Measurements from ENCODE around the gene SLC2A4.
"Not testable (repeated sequence)": the region's sequence is repeated elsewhere in the genome, so short reads cannot be mapped to it uniquely, and the experiment has no call there.

The SLC2A4 gene

DNA sequence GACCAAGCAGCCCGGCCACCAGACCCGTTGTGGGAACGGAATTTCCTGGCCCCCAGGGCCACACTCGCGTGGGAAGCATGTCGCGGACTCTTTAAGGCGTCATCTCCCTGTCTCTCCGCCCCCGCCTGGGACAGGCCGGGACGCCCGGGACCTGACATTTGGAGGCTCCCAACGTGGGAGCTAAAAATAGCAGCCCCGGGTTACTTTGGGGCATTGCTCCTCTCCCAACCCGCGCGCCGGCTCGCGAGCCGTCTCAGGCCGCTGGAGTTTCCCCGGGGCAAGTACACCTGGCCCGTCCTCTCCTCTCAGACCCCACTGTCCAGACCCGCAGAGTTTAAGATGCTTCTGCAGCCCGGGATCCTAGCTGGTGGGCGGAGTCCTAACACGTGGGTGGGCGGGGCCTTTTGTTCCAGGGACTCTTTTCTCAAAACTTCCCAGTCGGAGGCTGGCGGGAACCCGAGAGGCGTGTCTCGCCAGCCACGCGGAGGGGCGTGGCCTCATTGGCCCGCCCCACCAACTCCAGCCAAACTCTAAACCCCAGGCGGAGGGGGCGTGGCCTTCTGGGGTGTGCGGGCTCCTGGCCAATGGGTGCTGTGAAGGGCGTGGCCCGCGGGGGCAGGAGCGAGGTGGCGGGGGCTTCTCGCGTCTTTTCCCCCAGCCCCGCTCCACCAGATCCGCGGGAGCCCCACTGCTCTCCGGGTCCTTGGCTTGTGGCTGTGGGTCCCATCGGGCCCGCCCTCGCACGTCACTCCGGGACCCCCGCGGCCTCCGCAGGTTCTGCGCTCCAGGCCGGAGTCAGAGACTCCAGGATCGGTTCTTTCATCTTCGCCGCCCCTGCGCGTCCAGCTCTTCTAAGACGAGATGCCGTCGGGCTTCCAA is at the start of gene SLC2A4:
Gene SLC2A4 (plus strand): TSS at position 645 of the 879 bp plus-strand sequence. CDS start 217 bp downstream, at position 862.
- DNase-seq (ENCODE audit: low read depth) = peak; percentile 88

DNA sequence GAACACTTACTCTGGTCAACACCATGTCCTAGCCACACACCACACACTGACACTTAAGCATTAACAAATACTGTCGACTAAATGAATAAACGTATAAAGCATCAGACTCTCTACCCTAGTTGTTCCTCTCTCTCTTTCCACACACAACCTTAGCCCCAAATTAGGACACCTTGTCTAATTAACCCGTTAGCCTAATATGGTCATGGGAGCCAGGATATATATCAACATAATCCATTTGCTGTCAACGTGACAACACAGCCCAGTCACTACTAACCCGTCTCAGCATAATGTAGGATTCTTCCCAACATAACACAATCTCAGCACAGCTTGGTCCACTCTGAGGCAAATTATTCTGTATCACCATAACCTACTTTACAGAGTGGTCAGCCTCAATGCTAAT is 49.4 kb upstream of the SLC2A4 start:
- DNase-seq (ENCODE audit: low read depth) = no peak

DNA sequence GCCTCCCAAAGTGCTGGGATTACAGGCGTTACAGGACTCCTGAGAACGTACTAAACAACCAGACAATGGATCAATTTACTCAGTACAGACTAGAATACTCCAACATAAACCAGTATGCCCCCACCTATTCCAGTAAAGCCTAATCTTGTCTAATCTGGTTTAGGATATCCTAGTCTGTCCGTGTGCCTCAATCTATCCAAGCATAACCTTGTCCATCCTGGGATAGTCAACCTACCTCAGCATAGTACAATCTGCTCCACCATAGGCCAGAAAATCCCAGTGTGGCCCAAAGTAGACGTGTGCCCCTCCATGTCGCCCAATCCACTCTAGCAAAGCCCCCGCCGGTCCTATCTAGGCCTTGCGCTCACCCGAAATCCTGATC is 47.8 kb upstream of the SLC2A4 start:
- no peak for DNase-seq (ENCODE audit: low read depth)

DNA sequence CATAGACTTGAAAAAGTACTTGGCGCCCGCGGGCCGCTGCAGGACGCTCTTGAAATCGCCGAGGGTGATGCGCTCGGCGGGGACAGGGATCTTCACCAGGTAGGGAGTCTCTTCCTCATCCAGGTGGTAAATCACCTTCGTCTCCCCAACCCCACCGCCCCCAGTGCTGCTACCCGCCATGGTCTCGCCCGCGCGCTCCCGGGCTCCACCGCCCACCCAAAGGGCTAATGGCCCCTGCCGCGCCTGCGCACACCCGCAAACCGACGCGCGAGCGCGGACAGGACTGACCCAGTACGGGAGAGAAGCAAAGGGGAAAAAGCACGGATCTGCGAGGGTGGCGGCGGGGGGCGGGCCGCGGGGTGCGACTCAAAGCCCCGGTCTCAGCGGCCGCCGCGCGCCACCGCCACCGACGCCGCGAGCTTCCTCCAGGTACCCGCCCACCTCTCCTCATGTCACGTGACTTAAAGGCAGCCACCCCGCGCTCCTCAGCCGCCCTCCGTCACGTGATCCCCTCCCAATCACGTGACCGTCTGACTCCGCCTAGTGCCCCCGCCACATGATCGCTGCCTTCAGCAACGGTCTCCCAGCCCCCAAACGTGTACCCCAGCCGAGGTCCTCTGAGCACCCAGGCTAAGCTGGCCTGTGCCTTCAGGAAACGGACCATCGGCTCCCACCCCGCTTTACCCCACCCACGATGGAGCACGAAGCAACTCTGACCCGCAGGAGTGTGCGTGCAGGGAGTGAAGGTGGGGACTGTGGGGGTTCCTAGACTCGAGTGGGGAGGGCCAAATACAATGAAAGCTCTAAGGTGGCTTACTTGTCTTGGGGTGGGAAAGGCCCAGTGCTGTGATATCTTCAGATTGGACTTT is 47.2 kb upstream of the SLC2A4 start, which contains the start of gene DVL2:
Gene DVL2 (minus strand): TSS at position 435 of the 869 bp plus-strand sequence. CDS start 255 bp downstream, at position 180.
- DNase-seq (ENCODE audit: low read depth) = peak; percentile 91

DNA sequence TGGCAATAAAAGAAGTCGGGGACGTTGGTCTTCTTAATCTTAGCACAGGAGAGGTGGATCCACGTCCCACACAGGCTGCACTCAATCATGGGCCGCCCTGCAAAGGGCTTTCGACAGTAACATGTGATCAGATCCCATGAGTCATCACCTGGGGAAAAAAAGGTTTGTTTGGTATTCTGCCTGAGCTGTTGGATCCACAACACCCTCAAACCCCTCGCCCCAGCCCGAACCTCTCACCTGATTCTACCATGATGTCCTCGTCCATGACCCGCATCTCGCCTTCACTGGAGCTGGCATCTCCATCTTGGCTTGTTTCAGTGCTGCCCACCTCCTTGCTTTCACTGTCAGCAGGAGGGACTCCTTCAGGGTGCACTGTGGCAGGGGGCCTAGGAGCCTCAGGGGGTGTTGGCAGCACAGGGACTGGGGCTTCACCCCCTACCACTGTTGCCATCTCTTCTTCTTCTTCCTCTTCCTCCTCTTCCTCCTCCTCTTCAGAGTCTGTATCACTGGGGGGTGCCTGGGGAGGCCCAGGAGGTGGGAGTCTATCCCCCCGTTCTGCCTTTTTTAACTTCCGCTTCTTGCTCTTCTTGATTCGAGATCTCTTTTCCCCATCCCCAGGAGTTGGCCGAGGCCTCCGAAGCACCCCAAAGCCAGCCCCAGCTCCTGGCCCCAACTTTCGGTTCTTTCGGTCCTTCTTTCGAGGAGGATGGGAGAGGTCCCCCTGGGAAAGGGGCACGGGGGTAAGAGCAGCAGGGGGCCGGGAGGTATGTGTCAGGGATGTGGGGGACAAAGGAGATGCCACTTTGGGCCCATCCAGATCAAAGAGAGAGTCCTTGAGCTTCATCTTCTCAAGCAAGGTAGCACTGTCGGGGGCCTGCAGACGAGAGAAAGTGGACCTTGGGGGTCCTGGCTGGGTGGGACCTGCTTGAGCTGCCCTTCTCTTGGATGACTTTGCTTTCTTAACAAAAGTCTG is 45.5 kb upstream of the SLC2A4 start:
- DNase-seq (ENCODE audit: low read depth) = no peak

DNA sequence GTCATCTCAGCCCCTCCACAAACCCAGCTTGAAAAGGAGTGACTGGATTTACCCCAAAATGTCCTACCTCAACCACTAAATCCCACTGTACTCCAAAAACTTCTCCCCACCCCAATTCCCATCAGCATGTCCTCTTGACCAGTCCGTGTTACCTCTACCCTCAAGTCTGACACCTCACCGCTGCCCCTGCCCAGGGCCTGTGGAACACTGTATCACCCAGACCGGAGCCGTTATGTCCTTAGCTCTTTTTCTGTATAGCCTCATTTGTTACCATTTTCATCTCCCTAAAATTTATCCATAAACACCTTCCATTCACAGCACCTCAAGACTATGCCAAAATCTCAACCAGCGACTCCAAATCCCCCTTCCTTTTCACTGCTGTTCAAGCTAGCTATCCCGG is 44.7 kb upstream of the SLC2A4 start:
- DNase-seq (ENCODE audit: low read depth) = no peak

DNA sequence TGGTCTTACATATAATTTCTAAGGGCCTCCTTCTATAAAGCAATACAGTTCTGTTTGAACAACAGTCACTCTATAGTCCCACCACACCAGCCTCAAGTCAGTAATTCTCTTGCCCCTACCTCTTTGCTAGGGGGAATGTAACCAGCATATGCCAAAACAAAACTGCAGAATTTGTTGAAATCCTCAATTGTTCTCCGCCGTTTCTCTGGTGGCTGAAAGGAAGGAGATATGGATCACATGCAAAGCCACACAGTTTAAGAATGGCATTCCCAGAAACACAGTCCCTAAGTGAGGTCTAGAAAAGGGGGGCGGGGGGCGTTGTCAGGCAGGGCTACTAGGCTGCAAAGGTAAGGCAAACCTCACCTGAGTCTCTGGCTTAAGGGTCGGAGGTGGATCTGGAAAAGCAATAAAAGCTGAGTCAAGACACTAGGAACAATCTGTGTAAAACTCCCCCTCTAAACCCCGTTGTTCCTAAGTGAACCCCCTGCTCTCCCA is 44.2 kb upstream of the SLC2A4 start:
- DNase-seq (ENCODE audit: low read depth) = no peak

DNA sequence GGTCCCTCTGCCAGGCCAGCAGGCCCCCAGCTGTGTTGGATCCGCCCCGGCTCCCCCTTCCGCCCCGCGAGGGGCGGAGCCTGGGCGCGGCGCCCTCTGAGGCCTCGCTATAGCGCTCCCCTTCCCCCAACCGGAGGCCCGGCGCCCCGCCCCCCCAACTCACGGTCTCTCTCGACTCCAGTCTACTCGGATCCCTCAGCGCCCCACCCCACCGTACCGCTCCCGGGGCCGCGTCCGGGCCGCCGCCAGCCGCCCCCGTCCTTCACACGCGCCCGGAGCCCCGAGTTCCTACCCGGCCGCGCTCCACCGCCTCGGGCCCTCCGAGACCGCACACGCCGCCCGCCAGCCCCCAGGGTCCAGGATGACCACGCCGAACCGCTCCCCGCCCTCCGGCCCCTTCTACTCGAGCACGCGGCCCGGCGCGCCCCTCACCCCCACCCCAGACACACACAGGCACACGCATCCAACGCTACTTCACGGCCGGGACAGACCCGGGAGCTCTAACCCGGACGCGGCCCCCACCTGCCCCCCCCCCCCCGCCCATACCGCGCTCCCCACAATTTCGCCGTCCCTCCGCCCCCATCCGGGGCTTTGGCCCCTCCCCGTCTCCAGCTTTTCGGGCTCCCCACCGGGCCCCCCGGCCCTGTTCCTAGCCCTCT is 43.6 kb upstream of the SLC2A4 start:
- peak; percentile 39 for DNase-seq (ENCODE audit: low read depth)

DNA sequence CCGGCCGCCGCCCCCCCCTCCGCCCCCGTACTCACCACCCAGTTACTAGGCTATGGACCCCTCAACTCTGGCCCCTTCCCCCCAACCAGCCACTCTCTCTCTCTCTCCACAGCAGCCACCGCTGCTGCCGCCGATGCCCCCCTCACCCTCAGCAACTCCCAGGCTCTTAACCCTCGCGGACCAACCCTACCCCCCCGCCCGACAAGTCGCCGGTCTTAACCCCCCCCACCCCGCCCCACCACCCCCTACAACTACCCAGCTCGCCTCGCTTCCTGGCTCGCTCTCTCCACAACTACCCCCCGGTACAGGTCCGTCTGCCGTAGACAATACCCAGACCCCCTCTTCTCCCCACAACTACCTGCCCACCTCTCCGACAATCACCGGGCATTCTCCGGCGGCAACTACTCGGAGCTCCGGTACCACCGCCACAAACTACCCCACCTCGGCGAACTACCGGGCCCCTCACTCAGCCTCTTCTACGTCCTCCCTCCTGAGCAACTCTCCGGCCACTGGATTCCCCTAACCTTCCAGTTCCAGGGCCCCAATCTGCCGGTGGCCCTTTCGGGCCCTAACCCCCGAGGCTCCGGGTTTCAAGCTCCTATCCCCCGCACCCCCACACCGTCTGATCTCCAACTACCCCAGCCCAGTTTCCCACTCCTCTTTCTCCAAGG is 43.0 kb upstream of the SLC2A4 start:
- DNase-seq (ENCODE audit: low read depth) = no peak

DNA sequence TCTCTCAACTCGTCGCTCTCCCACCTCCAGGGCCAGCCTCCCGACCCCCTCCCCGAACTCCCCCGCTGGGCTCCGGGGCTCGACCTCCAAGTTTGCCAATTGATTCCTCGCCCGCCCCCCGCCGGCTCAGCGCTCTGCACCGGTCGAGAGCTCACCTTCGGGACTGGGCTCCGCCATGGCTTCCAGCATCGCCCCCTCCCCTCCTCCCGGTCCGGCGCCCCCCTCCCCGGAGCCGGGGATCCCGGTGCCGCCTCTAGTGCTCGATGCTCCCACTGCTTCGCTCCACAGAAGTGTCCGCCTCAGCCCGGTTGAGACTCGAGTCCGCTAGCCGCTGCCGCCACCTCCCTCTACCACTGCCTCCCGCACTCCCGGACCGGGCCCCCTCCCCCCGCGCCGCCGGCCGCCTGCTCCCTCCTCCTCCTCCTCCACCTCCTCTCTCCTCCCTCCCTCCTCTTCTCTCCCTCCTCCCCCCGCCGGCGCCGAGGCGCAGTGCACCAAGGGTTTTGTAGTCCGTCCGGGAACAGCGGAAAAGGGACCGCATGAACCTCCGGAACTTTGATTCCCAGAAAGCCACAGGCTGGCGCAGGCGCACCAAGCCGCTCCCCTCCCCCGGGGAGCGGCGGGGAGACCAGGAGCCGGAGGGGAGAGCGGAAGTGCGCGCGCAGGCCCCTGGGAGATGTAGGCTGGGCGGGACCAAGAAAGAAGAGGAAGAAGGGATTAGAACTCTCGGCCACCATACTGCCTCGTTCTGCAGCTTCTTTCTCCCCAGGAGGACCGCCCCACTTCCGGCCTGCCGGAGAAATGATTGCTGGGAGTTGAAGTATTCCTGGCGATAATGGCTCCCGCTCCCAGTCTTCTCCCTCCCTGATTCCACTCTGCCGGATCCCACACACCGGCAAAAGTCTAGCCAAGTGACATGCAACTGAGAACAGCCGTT is 42.2 kb upstream of the SLC2A4 start, which contains the start of gene PHF23:
Gene PHF23 (minus strand): TSS at position 367 of the 937 bp plus-strand sequence. CDS start 178 bp downstream, at position 189.
- DNase-seq (ENCODE audit: low read depth) = peak; percentile 99

DNA sequence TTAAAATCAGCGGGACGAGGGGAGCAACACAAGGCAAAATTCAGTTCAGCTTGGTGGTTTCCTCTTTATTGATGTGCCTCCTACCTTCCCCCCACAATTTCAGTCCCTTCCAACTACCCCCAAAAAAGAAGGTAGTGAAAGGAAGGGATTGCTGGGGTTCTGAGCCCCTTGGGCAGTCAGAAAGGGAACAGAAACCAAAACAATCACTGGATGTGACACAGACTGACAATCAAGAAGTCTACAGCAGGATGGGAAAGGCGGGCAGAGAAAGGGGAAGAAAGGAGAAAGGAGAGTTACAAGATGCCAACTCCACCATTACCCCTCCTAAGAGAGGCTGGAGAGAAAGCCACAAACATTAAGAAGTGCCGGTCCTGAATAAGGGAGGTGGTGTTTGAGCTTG is 41.1 kb upstream of the SLC2A4 start:
- no peak for DNase-seq (ENCODE audit: low read depth)

DNA sequence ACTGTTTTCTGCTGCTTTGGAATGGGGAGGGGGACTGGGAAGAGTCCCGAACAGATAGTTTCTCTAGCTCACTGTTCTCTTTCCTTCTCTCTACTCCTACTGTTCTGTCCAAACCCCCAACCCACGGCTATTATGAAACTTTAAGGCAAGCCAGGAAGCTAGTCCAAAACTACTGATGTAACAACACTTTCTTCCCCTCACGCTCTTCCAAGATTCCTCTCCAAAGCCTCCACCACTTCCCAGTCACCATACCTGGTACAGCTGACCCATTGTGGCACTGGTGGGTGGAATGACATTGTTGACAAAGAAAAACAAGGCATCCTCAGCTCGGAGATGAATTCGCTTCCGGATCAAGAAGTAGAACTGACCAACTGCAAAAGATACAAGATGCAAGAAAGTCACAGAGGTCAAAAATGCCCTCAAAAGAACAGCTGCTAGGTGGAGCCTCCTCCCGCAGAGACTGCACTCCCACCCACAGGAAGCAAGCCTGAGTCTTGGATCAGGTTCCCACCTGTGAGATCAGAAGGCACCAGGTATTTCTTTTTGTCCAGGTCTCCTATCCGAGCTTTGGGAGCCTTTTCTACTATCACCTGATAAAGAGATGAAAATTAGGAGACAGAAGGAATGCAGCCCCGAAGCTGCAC is 40.3 kb upstream of the SLC2A4 start:
- no peak for DNase-seq (ENCODE audit: low read depth)

DNA sequence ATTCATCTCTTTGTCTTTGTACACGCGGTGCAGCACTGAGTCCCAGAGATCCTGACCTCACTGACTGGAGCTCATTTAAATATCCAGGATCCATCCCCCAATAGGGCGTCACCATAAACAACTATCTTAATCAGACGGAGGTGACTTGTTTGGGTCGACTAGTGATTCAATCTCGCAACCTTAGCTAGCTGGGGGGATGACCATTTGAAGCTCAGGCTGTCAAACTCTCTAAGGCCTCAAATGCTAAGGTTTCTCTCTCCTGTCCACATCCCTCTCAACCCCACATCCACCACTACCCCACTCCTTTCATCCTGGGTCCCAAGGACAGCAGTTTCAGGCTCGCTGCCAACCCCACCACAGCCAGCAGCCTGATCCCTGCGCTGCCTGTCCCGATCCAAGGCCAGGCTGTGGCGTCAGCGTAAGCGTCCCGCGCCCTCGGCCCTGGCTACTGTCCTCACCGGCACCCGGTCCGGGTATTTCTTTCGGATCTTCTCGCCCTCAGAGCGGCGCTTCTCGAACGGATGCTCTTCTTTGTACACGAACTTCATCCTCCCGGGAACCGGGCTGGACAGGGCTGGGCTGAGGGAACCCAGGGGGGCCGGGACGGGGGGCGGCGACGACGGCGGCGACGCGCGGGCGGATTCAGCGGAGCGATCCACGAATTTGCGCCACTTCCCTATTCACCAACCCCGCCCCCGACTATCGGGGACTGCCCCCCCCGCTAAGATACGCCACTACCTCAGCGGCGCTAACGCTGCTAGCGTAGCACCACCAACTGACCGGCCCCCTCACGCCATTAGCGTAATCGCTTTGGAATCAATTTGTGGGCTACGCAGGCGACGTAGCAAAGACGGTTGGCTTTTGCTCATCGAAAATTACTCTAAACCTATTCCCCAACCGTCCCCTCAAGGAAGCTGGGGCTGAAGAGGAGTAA is 39.5 kb upstream of the SLC2A4 start, which contains the start of gene GABARAP:
Gene GABARAP (minus strand): TSS at position 667 of the 934 bp plus-strand sequence. CDS start 119 bp downstream, at position 548.
- peak; percentile 72 for DNase-seq (ENCODE audit: low read depth)

DNA sequence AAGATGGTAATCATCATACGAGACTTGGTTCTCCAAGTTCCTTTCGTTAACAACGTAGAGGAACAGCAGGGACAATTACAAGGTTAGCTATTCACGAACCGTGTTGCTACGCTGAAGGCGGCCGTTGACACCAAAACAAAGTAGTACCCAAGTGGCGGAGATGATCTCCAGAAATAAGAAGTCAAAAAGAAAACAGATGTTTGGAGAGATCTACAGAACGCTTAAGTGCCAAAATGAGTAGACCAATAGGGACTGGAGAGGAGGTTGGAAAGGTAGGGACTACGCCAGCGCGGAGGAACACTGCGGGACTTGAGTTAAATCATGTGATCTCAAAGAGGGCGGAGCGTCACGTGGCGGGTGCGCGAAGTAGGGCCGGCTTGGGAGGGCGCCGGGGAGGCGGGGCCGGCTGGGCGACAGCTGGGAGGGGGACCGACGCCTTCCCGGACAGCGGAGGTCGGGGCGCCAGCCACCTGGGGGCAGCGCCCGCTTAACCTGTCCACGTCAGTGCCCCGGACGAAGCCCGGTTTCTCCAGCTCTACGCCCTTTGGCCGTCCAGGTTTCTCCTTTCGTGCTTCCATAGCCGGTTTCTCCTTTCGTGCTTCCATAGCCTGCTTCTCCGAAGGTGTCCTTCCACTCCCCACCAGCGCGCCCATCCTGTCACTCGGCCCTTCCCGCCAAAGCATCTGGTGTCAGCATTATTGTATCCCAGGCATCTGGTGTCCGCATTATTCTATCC is 38.6 kb upstream of the SLC2A4 start:
- peak; percentile 91 for DNase-seq (ENCODE audit: low read depth)

DNA sequence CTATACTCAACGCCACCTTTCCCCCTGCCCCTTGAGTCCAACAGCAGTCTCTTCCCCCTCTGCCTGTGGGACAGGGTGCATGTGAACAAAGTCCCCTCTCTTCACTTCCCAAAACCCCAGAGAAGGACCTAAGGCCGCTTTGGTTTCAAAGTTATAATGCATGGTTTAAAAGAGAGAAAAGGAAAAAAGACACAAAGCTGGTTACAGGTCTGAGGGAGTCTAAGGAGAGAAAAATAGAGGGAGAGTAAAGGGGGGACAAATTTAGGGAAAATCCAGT is 38.1 kb upstream of the SLC2A4 start:
- DNase-seq (ENCODE audit: low read depth) = no peak

DNA sequence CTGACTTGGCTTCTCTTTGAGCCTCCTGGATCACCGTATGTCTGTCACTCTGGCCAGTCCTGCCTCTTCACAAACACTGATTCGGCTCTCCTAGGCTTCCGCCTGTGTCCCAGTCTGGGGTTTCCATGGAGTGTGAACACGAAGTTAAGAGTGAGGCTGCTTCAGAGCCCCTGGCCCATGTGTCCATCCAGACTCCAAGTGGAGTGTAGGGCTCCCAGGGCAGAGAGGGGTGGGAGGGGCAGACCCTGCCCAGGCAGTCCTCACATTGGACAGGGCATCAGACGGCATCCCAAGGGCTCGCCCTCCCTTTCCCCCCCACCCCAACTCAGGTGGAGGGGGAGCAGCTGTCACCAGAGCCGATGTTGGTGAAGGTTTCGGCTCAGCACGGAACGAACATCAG is 37.7 kb upstream of the SLC2A4 start:
- DNase-seq (ENCODE audit: low read depth) = not testable (repeated sequence)

DNA sequence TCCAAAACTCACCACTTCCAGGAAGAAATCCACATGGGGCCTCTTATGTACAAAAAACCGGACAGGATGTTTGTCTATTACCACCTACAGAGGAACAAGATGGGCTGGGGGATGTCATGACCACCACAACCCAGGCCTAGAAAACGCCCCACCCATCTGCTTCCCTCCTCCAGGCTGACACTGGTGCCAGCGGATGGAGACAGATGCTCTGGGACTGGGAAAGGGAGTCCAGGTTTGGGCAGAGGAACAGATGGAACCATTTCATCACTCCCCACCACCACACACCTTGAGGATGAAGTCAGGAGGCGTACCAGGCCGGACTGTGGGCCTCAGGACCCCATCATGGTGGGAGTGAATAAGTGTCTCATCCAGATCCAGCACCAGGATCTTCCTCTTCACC is 34.7 kb upstream of the SLC2A4 start:
- DNase-seq (ENCODE audit: low read depth) = no peak

Measured in fibroblast of the conjunctiva (primary cell).